ENCODE data around the gene TMEM14A.

Gene TMEM14A

GRCh38 chr6:52644253-52644652 lies 26.7 kb upstream of the TMEM14A start:
- TF ChIP-seq CTCF (IDR thresholded peaks at IDR 0.05; ENCODE audit: extremely low read depth, missing control alignments), result no peak
- DNase-seq (ENCODE audit: low spot score), result no peak

DNA sequence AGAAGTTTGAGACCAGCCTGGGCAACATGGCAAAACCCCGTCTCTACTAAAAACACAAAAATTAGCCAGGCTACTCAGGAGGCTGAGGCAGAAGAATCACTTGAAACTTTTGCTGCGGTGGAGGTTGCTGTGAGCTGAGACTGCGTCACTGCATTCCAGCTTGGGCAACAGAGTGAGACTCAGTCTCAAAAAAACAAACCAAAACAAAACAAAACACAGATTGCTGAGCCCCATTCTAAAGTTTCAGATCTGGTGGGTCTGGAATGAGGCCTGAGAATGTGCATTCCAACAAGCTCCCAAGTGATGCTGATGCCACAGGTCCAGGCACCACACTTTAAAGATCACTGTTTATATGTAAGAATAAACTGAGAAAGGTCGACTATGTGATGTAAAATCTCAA lies 24.9 kb upstream of the TMEM14A start:
- no peak for TF ChIP-seq CTCF (IDR thresholded peaks at IDR 0.05; ENCODE audit: extremely low read depth, missing control alignments)
- DNase-seq (ENCODE audit: low spot score), result no peak

DNA sequence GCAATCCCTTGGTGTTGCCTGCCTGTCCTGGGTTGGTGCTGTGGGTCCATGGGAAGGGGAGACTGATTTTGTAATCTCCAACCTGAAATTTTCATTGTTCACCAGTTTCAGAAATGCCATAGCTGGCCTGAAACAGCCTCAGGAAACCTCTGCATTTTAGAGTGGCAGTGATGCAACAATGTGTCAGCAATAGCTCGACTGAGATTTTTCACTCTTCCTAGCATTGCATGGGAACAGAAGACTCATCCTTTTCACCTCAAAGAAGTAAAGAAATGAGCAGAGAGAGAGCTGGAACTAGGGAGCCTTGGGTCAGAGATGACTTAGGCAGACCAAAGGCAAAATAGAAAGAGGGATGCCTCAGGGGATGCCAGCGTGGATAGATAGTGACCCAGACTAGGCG lies 23.7 kb upstream of the TMEM14A start:
- no peak for TF ChIP-seq CTCF (IDR thresholded peaks at IDR 0.05; ENCODE audit: extremely low read depth, missing control alignments)
- no peak for DNase-seq (ENCODE audit: low spot score)

GRCh38 chr6:52649536-52650160 lies 21.3 kb upstream of the TMEM14A start:
- DNase-seq (ENCODE audit: low spot score), result no peak
- no peak for TF ChIP-seq CTCF (IDR thresholded peaks at IDR 0.05; ENCODE audit: extremely low read depth, missing control alignments)

GRCh38 chr6:52650941-52651340 lies 20.0 kb upstream of the TMEM14A start:
- no peak for TF ChIP-seq CTCF (IDR thresholded peaks at IDR 0.05; ENCODE audit: extremely low read depth, missing control alignments)
- DNase-seq (ENCODE audit: low spot score), result no peak

GRCh38 chr6:52653151-52653550 lies 17.8 kb upstream of the TMEM14A start:
- no peak for DNase-seq (ENCODE audit: low spot score)
- TF ChIP-seq CTCF (IDR thresholded peaks at IDR 0.05; ENCODE audit: extremely low read depth, missing control alignments), result no peak

DNA sequence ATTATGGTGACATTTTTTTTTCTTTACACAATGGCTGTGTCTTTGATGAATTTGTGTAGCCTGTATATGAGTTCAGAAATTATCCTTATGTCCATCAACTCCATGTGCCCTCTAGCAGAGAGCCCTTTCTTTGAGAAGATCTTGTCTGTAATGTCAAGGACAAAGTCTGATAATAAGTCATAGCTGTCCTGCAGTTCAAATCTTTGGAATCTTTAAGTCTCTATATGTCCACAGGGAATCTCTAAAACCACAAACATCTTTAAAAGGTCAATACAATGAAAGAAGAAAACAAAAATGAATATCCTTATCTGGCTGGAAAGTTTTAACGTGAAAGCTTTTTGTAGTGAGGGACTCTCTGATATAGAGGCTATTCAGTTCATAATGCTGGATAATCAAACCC lies 16.9 kb upstream of the TMEM14A start:
- DNase-seq (ENCODE audit: low spot score), result no peak
- TF ChIP-seq CTCF (IDR thresholded peaks at IDR 0.05; ENCODE audit: extremely low read depth, missing control alignments), result no peak

Data from GM20000 (cell line).